ENCODE results near the gene MRPL38. TPM values are rescaled to one million over a fixed set of nuclear protein-coding genes. Genes with fewer than 3 reads are reported as not detected.

MRPL38 gene
- total and polyA plus RNA-seq, 2 of the 8 experiments (the other 6 are each of a cell fraction or from before 2014, with no cell fraction given), result 78.4 to 125 TPM

DNA sequence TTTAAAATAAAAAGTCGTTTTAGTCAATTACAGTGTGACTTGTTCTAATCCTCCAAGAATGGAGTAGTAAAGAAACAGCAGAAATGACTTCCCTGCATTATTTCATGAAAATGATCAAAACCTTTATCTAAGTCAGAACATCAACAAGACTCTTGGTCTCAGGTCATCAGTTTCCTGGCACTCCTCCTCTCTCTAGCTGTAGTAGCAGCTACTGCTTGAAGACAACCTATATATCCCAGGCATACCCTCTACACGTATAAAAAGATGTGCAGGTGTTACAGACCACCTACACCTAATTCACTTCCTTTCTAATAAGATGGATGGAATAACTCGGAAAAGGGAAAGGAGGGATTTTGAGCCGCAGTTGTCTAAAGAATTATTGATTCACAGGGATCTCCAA, 37.8 kb upstream of the MRPL38 start:
- Histone ChIP-seq H3K18ac (ENCODE audit: extremely low read depth, low read length) (no peak overlapping the region), H3K4me2 (ENCODE audit: insufficient read depth in 1 of 2, low read depth in 2 of 2, low read length in 2 of 2) (no peak overlapping the region), H3K9me3 (ENCODE audit: insufficient read depth in 2 of 2, low read depth in 1 of 2, low read length in 1 of 2) (no peaks in the 10 kb centered on the region), H3K27me3 (replicated peaks in 1 of 4; ENCODE audit: control insufficient read depth in 3 of 4, extremely low read depth in 1 of 4, insufficient read depth in 3 of 4, low read length in 3 of 4) (no peaks in the 10 kb centered on the region), H2BK15ac (ENCODE audit: low read length) (no peak overlapping the region), H3K9ac (replicated peaks in 1 of 4; ENCODE audit: extremely low read depth in 1 of 4, low read depth in 3 of 4, low read length in 3 of 4) (no peak overlapping the region), H2BK120ac (replicated peaks; ENCODE audit: low read depth, low read length) (no peak overlapping the region), H2AFZ (ENCODE audit: low read length) (no peak overlapping the region), H4K20me1 (replicated peaks in 1 of 2; ENCODE audit: control insufficient read depth in 1 of 2, insufficient read depth in 2 of 2, low read length in 2 of 2) (no peaks in the 10 kb centered on the region), H3K23me2 (ENCODE audit: low read depth, low read length) (peaks cover 4% of the 10 kb centered on the region; the same call in 1 of the 2 replicates), H2BK20ac (ENCODE audit: low read length) (no peak overlapping the region), H3K56ac (replicated peaks; ENCODE audit: insufficient read length, low read depth, low read length) (no peak overlapping the region), H3K79me2 (ENCODE audit: control insufficient read depth in 1 of 2, insufficient read depth in 2 of 2, low read length in 2 of 2) (no peaks in the 10 kb centered on the region), H2AK5ac (ENCODE audit: low read depth, low read length) (no peak overlapping the region), H4K5ac (ENCODE audit: insufficient read length, low read depth, low read length) (no peak overlapping the region), H3K36me3 (ENCODE audit: control insufficient read depth in 2 of 4, insufficient read depth in 4 of 4, low read length in 3 of 4) (peaks cover 0 to 19% (median 3%) of the 10 kb centered on the region in 4 experiments; a peak in 4 of 8 replicates), H3K79me1 (ENCODE audit: low read depth, low read length) (no peaks in the 10 kb centered on the region), H3K4me3 (ENCODE audit: extremely low read depth in 1 of 4, insufficient read depth in 2 of 4, low read depth in 3 of 4, low read length in 4 of 4) (no peak overlapping the region), H3K4ac (replicated peaks; ENCODE audit: insufficient read length, low read depth, low read length) (no peak overlapping the region), H3K23ac (ENCODE audit: insufficient read length) (no peak overlapping the region), H2BK12ac (ENCODE audit: low read depth, low read length) (no peak overlapping the region), H3K4me1 (replicated peaks in 1 of 4; ENCODE audit: control insufficient read depth in 3 of 4, insufficient read depth in 4 of 4, low read length in 3 of 4) (peaks cover 0 to 3% (median 2%) of the 10 kb centered on the region in 4 experiments; a peak in 3 of 7 replicates), H2BK5ac (ENCODE audit: low read depth, low read length) (no peak overlapping the region), H3K27ac (ENCODE audit: low read depth, low read length) (no peak overlapping the region), H3K14ac (ENCODE audit: insufficient read length) (no peak overlapping the region), H4K8ac (ENCODE audit: extremely low read depth, insufficient read depth, low read length) (no peak overlapping the region), H4K91ac (replicated peaks; ENCODE audit: insufficient read length, low read length) (no peak overlapping the region)
- 87% methylated on average over 4 of the region's 4 CpGs; no CpG with 5 or more reads in 1 of the 2 experiments for WGBS, 2 experiments (ENCODE audit: extremely low coverage in 1 of 2, insufficient coverage in 1 of 2, insufficient read length in 1 of 2, insufficient replicate concordance in 2 of 2, low coverage in 1 of 2, low lambda C conversion rate in 2 of 2, missing lambda C conversion rate in 1 of 2)
- TF ChIP-seq CBX8 (IDR thresholded peaks at IDR 0.05; ENCODE audit: borderline replicate concordance, low read depth, low read length), result no peak
- no peak for TF ChIP-seq BACH1 (IDR thresholded peaks at IDR 0.05; ENCODE audit: low read length)
- TF ChIP-seq POLR2AphosphoS5 (IDR thresholded peaks at IDR 0.05; ENCODE audit: low read depth, low read length), result no peak
- TF ChIP-seq BCL11A (IDR thresholded peaks at IDR 0.05; ENCODE audit: low read depth in 2 of 2, low read length in 2 of 2), result no peak
- TF ChIP-seq CHD2 (IDR thresholded peaks at IDR 0.05; ENCODE audit: low read length), result no peak
- TF ChIP-seq KDM4A (IDR thresholded peaks at IDR 0.05; ENCODE audit: low read depth, low read length, severe bottlenecking), result no peak
- TF ChIP-seq TCF12 (IDR thresholded peaks at IDR 0.05; ENCODE audit: low read depth, low read length), result no peak
- TF ChIP-seq, protein P1, sequence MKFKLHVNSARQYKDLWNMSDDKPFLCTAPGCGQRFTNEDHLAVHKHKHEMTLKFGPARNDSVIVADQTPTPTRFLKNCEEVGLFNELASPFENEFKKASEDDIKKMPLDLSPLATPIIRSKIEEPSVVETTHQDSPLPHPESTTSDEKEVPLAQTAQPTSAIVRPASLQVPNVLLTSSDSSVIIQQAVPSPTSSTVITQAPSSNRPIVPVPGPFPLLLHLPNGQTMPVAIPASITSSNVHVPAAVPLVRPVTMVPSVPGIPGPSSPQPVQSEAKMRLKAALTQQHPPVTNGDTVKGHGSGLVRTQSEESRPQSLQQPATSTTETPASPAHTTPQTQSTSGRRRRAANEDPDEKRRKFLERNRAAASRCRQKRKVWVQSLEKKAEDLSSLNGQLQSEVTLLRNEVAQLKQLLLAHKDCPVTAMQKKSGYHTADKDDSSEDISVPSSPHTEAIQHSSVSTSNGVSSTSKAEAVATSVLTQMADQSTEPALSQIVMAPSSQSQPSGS (IDR thresholded peaks at IDR 0.05; ENCODE audit: low read length), result no peak
- TF ChIP-seq CBX5 (IDR thresholded peaks at IDR 0.05; ENCODE audit: low read depth, low read length), result no peak
- no peak for TF ChIP-seq CREB1 (IDR thresholded peaks at IDR 0.05)
- no peak for DNase-seq (ENCODE audit: low read depth in 1 of 2, low spot score in 2 of 2)
- CTCF ChIA-PET (ENCODE audit: partially characterized antibody), result interaction anchor here (0.9 to 1.8 kb wide), 2 partner anchors 10 to 13 kb away, joined by 4 to 6 read pairs; no protein-coding TSS in a partner anchor
- POLR2A ChIA-PET (ENCODE audit: partially characterized antibody), result interaction anchor here (2.7 kb wide), 1 partner anchor 56 kb away, joined by 8 read pairs; no protein-coding TSS in a partner anchor
- FAIRE-seq, result no peak
